GM19035 (cell line): ENCODE results near the gene TMEM248.
"Not testable (repeated sequence)": the region's sequence is repeated elsewhere in the genome, so short reads cannot be mapped to it uniquely, and the experiment has no call there.

Experiments
- ATAC-seq: cut with Tn5 transposase; IDR thresholded peaks from one replicate; pipeline ENCODE4 v1.9.1; 2021; ENCODE audit not compliant: unreplicated experiment

TMEM248 gene

GRCh38 chr7:66995050-66995776 is 74.2 kb downstream of the TMEM248 start, which contains the start of gene SBDS:
TSS of gene SBDS (minus strand) at chr7:66995586. CDS start at chr7:66995417, 169 bp downstream.
- ATAC-seq: peak; percentile 62

- ATAC-seq: peak; percentile 84
These were observed 75.6 kb downstream of the TMEM248 start, which contains the start of gene TYW1 for GRCh38 chr7:66996444-66997191. TSS of gene TYW1 (plus strand) at chr7:66996833. CDS start at chr7:66996979, 146 bp downstream.

GRCh38 chr7:67000601-67001258 is 79.7 kb downstream of the TMEM248 start:
- not testable (repeated sequence) for ATAC-seq

- not testable (repeated sequence) for ATAC-seq
These were observed 83.1 kb downstream of the TMEM248 start for GRCh38 chr7:67004145-67004544.

GRCh38 chr7:67006965-67007364 is 85.9 kb downstream of the TMEM248 start:
- ATAC-seq: no peak
